ENCODE results near the gene SALL1.

Gene SALL1

DNA sequence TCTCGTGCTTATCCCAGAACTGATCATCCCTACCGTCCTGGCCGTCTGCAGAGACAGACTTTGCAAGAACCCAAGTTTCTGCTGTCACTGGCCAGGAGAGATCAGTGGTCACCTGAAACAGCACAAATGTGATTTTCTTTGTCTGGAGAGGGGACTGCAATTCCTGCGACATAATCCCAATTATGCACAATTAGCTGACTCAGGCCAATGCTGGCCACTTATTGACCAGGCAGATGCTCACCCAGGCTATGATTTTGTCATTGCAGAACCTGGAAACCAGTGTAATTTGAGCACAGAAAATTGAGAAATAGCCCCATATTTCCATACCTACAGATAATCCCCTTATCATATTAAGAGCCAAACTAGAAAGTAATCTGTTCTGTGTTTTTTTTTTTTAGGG lies 34.7 kb downstream of the SALL1 start:
- no peaks in the 10 kb centered on the region for H3K4me1 ChIP-seq (ENCODE audit: control insufficient read depth, low read length)
- H3K27ac ChIP-seq (ENCODE audit: low read depth, low read length), result no peak overlapping the region
- H3K4me2 ChIP-seq (ENCODE audit: low read length), result no peak overlapping the region
- TF ChIP-seq EZH2phosphoT487 (IDR thresholded peaks at IDR 0.05; ENCODE audit: borderline replicate concordance, low read length), result no peak
- TF ChIP-seq, protein P1, sequence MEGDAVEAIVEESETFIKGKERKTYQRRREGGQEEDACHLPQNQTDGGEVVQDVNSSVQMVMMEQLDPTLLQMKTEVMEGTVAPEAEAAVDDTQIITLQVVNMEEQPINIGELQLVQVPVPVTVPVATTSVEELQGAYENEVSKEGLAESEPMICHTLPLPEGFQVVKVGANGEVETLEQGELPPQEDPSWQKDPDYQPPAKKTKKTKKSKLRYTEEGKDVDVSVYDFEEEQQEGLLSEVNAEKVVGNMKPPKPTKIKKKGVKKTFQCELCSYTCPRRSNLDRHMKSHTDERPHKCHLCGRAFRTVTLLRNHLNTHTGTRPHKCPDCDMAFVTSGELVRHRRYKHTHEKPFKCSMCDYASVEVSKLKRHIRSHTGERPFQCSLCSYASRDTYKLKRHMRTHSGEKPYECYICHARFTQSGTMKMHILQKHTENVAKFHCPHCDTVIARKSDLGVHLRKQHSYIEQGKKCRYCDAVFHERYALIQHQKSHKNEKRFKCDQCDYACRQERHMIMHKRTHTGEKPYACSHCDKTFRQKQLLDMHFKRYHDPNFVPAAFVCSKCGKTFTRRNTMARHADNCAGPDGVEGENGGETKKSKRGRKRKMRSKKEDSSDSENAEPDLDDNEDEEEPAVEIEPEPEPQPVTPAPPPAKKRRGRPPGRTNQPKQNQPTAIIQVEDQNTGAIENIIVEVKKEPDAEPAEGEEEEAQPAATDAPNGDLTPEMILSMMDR (IDR thresholded peaks at IDR 0.05; ENCODE audit: low read depth, low read length, poor library complexity, severe bottlenecking), result no peak
- H3K27me3 ChIP-seq (ENCODE audit: control insufficient read depth, low read length), result no peaks in the 10 kb centered on the region
- no peaks in the 10 kb centered on the region for H3K79me2 ChIP-seq (ENCODE audit: control insufficient read depth, low read length)
- H4K20me1 ChIP-seq (ENCODE audit: control insufficient read depth, insufficient read depth, low read depth, low read length), result no peaks in the 10 kb centered on the region
- no peaks in the 10 kb centered on the region for H3K9me3 ChIP-seq (ENCODE audit: control insufficient read depth, insufficient read depth, low read length)
- no peaks in the 10 kb centered on the region for H3F3A ChIP-seq (ENCODE audit: control insufficient read depth, insufficient read depth)
- H3K9me2 ChIP-seq (replicated peaks; ENCODE audit: control insufficient read depth, low read length), result no peaks in the 10 kb centered on the region
- no peak overlapping the region for H3K4me3 ChIP-seq (ENCODE audit: low read length)
- no peaks in the 10 kb centered on the region for H3K36me3 ChIP-seq (ENCODE audit: control insufficient read depth, low read length)

DNA sequence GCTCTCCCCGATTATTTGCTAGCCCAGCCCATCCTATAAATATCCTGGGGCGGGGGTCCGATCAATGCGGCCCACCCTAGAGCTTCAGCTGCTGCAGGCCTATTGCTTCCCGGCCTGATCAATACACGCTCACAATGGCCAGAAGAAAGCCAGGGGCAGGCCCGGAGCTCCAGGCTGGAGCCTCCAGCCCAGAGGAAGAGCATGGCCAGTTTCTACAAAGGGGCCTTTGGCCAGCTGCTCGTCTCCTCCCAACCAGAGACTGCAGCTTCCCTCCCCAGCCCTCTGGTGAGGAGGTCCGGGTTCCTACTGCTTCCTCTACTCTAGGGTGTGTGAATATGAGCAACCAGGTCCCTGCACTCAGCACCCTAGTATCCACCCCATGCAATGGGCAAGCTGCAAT lies 36.7 kb downstream of the SALL1 start:
- Histone ChIP-seq H3K9me3 (ENCODE audit: control insufficient read depth, insufficient read depth, low read length) (no peaks in the 10 kb centered on the region), H3K4me1 (ENCODE audit: control insufficient read depth, low read length) (no peaks in the 10 kb centered on the region), H3K27me3 (ENCODE audit: control insufficient read depth, low read length) (no peaks in the 10 kb centered on the region), H3K4me3 (ENCODE audit: low read length) (no peak overlapping the region), H3K79me2 (ENCODE audit: control insufficient read depth, low read length) (no peaks in the 10 kb centered on the region), H3F3A (ENCODE audit: control insufficient read depth, insufficient read depth) (no peaks in the 10 kb centered on the region), H3K36me3 (ENCODE audit: control insufficient read depth, low read length) (no peaks in the 10 kb centered on the region), H3K9me2 (replicated peaks; ENCODE audit: control insufficient read depth, low read length) (no peaks in the 10 kb centered on the region), H4K20me1 (ENCODE audit: control insufficient read depth, insufficient read depth, low read depth, low read length) (no peaks in the 10 kb centered on the region), H3K4me2 (ENCODE audit: low read length) (no peak overlapping the region), H3K27ac (ENCODE audit: low read depth, low read length) (no peak overlapping the region)
- TF ChIP-seq EZH2phosphoT487 (IDR thresholded peaks at IDR 0.05; ENCODE audit: borderline replicate concordance, low read length), result no peak
- TF ChIP-seq, protein P1 (IDR thresholded peaks at IDR 0.05; ENCODE audit: low read depth, low read length, poor library complexity, severe bottlenecking), result no peak

DNA sequence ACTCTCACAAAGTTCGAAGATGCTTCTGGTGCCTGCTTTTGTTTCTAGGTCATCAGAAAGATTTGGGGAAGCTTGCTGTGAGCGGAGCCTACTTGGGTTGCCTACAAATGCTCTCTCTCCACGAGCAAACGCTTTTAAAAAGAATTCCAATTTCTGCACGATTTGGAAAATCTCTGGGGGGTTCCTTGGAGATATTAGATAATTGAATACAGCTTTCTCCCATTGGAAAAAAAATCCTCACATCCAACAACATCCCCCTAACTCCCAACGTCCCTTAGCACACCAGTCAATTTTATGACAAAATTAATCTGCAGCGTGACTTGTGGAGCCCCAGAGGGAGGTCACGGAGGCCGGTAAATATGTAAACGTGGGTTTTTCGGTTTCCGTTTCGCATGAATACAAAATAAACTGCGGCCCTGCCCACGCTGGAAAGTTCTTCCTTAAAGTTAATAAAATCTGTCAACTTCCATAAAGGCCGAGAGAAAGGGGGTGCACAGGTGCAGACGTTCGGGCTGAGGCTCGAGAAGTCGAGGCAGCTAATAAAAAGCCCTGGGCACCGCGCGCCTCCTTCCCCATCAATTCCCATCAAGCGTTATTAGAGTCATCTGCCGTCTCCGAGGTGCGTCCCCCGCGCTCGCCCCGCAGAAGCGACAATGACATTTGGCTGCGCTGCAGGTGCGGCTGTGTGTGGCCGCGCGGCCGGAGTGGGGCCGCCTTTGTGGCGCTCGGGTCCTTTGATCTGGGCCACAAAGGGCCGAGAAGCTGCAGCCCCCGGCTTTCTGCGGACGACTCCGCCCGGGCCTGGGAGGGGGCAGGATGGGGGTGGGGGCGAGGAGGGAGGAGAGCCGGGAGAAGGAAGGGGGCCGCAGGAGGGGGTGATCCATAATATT lies 37.6 kb downstream of the SALL1 start:
- TF ChIP-seq, protein P1 (IDR thresholded peaks at IDR 0.05; ENCODE audit: low read depth, low read length, poor library complexity, severe bottlenecking), result no peak
- TF ChIP-seq EZH2phosphoT487 (IDR thresholded peaks at IDR 0.05; ENCODE audit: borderline replicate concordance, low read length), result no peak
- Histone ChIP-seq H3K4me3 (ENCODE audit: low read length) (no peak overlapping the region), H3K4me1 (ENCODE audit: control insufficient read depth, low read length) (no peaks in the 10 kb centered on the region), H4K20me1 (ENCODE audit: control insufficient read depth, insufficient read depth, low read depth, low read length) (no peaks in the 10 kb centered on the region), H3K4me2 (ENCODE audit: low read length) (no peak overlapping the region), H3F3A (ENCODE audit: control insufficient read depth, insufficient read depth) (no peaks in the 10 kb centered on the region), H3K9me2 (replicated peaks; ENCODE audit: control insufficient read depth, low read length) (no peaks in the 10 kb centered on the region), H3K27ac (ENCODE audit: low read depth, low read length) (no peak overlapping the region), H3K36me3 (ENCODE audit: control insufficient read depth, low read length) (no peaks in the 10 kb centered on the region), H3K27me3 (ENCODE audit: control insufficient read depth, low read length) (no peaks in the 10 kb centered on the region), H3K9me3 (ENCODE audit: control insufficient read depth, insufficient read depth, low read length) (no peaks in the 10 kb centered on the region), H3K79me2 (ENCODE audit: control insufficient read depth, low read length) (no peaks in the 10 kb centered on the region)
